Fibroblast of lung (primary cell): ENCODE measurements around the gene ZDHHC1. TPM values are rescaled to one million over a fixed set of nuclear protein-coding genes. Genes with fewer than 3 reads are reported as not detected.
"Not testable (repeated sequence)": the region's sequence is repeated elsewhere in the genome, so short reads cannot be mapped to it uniquely, and the experiment has no call there.

Experiments used
- DNase-seq, 2 donors: peaks; one replicate each; pipeline versions ENCODE4 v3.0.0 to v3.0.0-alpha.2; 2010; ENCODE audit warnings: low read depth in 2 of 2
- H2AFZ ChIP-seq: 2 replicates; pipeline ENCODE4 v1.5.1; 2012; ENCODE audit warnings: low read length, control low read depth, inconsistent platforms
- H3K27ac ChIP-seq: 2 replicates; pipeline ENCODE4 v1.5.1; 2011; ENCODE audit warnings: low read length, control low read depth; ENCODE audit not compliant: insufficient read depth
- H3K27me3 ChIP-seq: 2 replicates; pipeline ENCODE4 v1.5.1; 2011; ENCODE audit warnings: mild to moderate bottlenecking, low read length; ENCODE audit not compliant: control insufficient read depth, insufficient read depth
- H3K36me3 ChIP-seq: 2 replicates; pipeline ENCODE4 v1.5.1; 2011; ENCODE audit warnings: low read length; ENCODE audit not compliant: control insufficient read depth, insufficient read depth
- H3K4me1 ChIP-seq: 2 replicates; pipeline ENCODE4 v1.5.1; 2011; ENCODE audit warnings: low read length; ENCODE audit not compliant: control insufficient read depth, insufficient read depth; ENCODE audit errors: extremely low read depth
- H3K4me2 ChIP-seq: 2 replicates; pipeline ENCODE4 v1.5.1; 2011; ENCODE audit warnings: low read length, control low read depth; ENCODE audit not compliant: insufficient read depth; ENCODE audit errors: extremely low read depth
- H3K4me3 ChIP-seq, 4 experiments: fragments of 200-600 bp in 1 of 4; sonication (generic) in 1 of 4; replicated peaks in 1 of 4; 2 replicates each; pipeline ENCODE4 v1.5.1; 2011 to 2016; ENCODE audit warnings: low read length in 4 of 4, low read depth in 3 of 4, mild to moderate bottlenecking in 3 of 4, control low read depth in 2 of 4, inconsistent platforms in 1 of 4, mixed read lengths in 1 of 4; ENCODE audit not compliant: insufficient read depth in 1 of 4; ENCODE audit errors: control extremely low read depth in 1 of 4
- H3K79me2 ChIP-seq: 2 replicates; pipeline ENCODE4 v1.5.1; 2012; ENCODE audit warnings: mild to moderate bottlenecking, low read length, inconsistent platforms; ENCODE audit not compliant: control insufficient read depth, insufficient read depth
- H3K9ac ChIP-seq: 2 replicates; pipeline ENCODE4 v1.5.1; 2011; ENCODE audit warnings: mild to moderate bottlenecking, low read length, control low read depth; ENCODE audit not compliant: insufficient read depth
- H3K9me3 ChIP-seq: 2 replicates; pipeline ENCODE4 v1.5.1; 2012; ENCODE audit warnings: low read depth, low read length; ENCODE audit not compliant: control insufficient read depth, insufficient read depth
- H4K20me1 ChIP-seq: 2 replicates; pipeline ENCODE4 v1.5.1; 2011; ENCODE audit warnings: low read length; ENCODE audit not compliant: control insufficient read depth, insufficient read depth; ENCODE audit errors: extremely low read depth
- EZH2 ChIP-seq: IDR thresholded peaks from 2 replicates; pipeline ENCODE4 v1.5.1; 2012; ENCODE audit warnings: low read length, control low read depth, mild to moderate bottlenecking; ENCODE audit errors: missing control alignments
- polyA plus RNA-seq, 2 donors: library from polyadenylated mRNA; depleted of rRNA in 1 of 2; stranded (reverse) in 1 of 2; unstranded in 1 of 2; fragments of >200 nt; gene quantifications; 2 replicates each; pipeline ENCODE4 v1.2.1, GENCODE V29; 2011 to 2012; ENCODE audit warnings: missing spikeins in 1 of 2
- total RNA-seq: library from RNA; depleted of rRNA; stranded (reverse); fragments of >200 nt; gene quantifications from 2 replicates; pipeline ENCODE4 v1.2.1, GENCODE V29; 2014
- TF ChIP-seq, protein P1 (sequence below), 2 donors: IDR thresholded peaks in 1 of 2; conservative IDR thresholded peaks in 1 of 2; 1 replicate in 1 of 2; 2 replicates in 1 of 2; pipeline ENCODE4 v1.5.1; 2011 to 2012; ENCODE audit warnings: low read length in 2 of 2, control low read depth in 1 of 2, inconsistent platforms in 1 of 2, low read depth in 1 of 2, mild to moderate bottlenecking in 1 of 2

The ZDHHC1 gene
- total and polyA plus RNA-seq, 2 donors (not counting 1 experiment from before 2014, with no cell fraction given) = 2.7 to 6.4 TPM

DNA sequence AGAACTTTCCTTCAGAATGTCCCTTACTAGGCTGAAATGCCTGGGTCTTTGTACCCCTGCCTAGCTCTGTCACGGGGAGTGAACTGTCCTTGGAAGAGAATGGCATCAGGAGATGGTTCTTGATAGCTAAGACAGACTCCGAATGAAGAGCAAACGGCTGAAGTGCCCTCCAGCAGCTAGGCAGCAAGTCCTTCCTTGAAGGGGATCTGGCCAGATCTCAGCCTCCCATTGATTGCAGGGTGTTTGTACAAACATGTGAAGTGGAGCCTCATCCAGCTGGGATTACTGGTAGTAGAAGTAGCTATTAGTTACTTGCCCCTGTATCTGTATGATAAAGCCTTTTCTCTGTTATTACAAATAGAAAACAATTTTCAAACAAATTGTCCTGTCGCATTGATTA is 58.7 kb downstream of the ZDHHC1 start:
- H3K79me2 ChIP-seq = no peaks in the 10 kb centered on the region
- H3K4me2 ChIP-seq = no peak overlapping the region
- H3K9me3 ChIP-seq = no peaks in the 10 kb centered on the region
- TF ChIP-seq, protein P1, sequence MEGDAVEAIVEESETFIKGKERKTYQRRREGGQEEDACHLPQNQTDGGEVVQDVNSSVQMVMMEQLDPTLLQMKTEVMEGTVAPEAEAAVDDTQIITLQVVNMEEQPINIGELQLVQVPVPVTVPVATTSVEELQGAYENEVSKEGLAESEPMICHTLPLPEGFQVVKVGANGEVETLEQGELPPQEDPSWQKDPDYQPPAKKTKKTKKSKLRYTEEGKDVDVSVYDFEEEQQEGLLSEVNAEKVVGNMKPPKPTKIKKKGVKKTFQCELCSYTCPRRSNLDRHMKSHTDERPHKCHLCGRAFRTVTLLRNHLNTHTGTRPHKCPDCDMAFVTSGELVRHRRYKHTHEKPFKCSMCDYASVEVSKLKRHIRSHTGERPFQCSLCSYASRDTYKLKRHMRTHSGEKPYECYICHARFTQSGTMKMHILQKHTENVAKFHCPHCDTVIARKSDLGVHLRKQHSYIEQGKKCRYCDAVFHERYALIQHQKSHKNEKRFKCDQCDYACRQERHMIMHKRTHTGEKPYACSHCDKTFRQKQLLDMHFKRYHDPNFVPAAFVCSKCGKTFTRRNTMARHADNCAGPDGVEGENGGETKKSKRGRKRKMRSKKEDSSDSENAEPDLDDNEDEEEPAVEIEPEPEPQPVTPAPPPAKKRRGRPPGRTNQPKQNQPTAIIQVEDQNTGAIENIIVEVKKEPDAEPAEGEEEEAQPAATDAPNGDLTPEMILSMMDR (conservative IDR thresholded peaks at IDR 0.05 in 1 of 2, IDR thresholded peaks at IDR 0.05 in 1 of 2; ENCODE audit: low read depth in 1 of 2, low read length in 2 of 2) = no peak
- no peak for TF ChIP-seq EZH2
- H3K27me3 ChIP-seq = peaks cover 5% of the 10 kb centered on the region
- DNase-seq = no peak
- no peaks in the 10 kb centered on the region for H3K36me3 ChIP-seq
- no peak overlapping the region for H2AFZ ChIP-seq
- no peaks in the 10 kb centered on the region for H3K4me1 ChIP-seq
- no peak overlapping the region for H3K27ac ChIP-seq
- H3K9ac ChIP-seq = no peak overlapping the region
- no peaks in the 10 kb centered on the region for H4K20me1 ChIP-seq
- no peak overlapping the region for H3K4me3 ChIP-seq

DNA sequence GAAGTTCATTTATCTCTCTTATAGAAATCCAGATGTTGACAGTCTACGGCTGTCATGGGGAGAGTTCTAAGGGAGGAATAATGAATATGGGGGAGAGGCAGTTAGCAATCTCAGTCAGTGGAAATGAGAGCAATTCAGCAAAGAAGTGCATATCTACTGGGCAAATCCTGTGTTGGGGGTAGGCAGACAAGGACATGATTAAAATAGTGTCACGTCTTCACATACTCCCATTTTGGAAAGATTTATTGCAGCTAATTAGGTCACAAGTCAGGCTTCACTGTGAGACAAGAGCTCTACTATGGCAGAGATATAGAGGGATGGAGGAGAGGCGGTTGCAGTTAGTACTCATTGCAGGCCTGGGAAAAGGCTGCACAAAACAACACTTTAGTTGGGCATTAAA is 59.9 kb downstream of the ZDHHC1 start:
- DNase-seq = no peak
- Histone ChIP-seq H3K4me3 (no peak overlapping the region), H3K4me2 (no peak overlapping the region), H3K27ac (no peak overlapping the region), H3K9me3 (no peaks in the 10 kb centered on the region), H2AFZ (no peak overlapping the region), H3K79me2 (no peaks in the 10 kb centered on the region), H3K36me3 (no peaks in the 10 kb centered on the region), H4K20me1 (no peaks in the 10 kb centered on the region), H3K27me3 (peaks cover 5% of the 10 kb centered on the region), H3K4me1 (no peaks in the 10 kb centered on the region), H3K9ac (no peak overlapping the region)
- no peak for TF ChIP-seq EZH2

- DNase-seq, H3K9ac ChIP-seq, H2AFZ ChIP-seq, H3K79me2 ChIP-seq, H3K4me3 ChIP-seq, H3K27ac ChIP-seq, H3K27me3 ChIP-seq, H3K9me3 ChIP-seq, H3K4me1 ChIP-seq, H3K4me2 ChIP-seq, H3K36me3 ChIP-seq, H4K20me1 ChIP-seq: not testable (repeated sequence)
These were observed 63.8 kb downstream of the ZDHHC1 start for GRCh38 chr16:67352463-67352862.

GRCh38 chr16:67350324-67350723 is 66.0 kb downstream of the ZDHHC1 start:
- Histone ChIP-seq H2AFZ (no peak overlapping the region), H3K79me2 (no peaks in the 10 kb centered on the region), H4K20me1 (no peaks in the 10 kb centered on the region), H3K4me1 (no peaks in the 10 kb centered on the region), H3K9ac (no peak overlapping the region), H3K9me3 (no peaks in the 10 kb centered on the region), H3K27me3 (no peaks in the 10 kb centered on the region), H3K4me3 (no peak overlapping the region), H3K36me3 (no peaks in the 10 kb centered on the region), H3K4me2 (no peak overlapping the region), H3K27ac (no peak overlapping the region)
- TF ChIP-seq, protein P1 (conservative IDR thresholded peaks at IDR 0.05 in 1 of 2, IDR thresholded peaks at IDR 0.05 in 1 of 2; ENCODE audit: low read depth in 1 of 2, low read length in 2 of 2) = no peak
- no peak for TF ChIP-seq EZH2
- no peak for DNase-seq
